SU-DHL-6 (cell line): ENCODE measurements around the gene CORO1C.

ENCODE experiments used
- H2AFZ ChIP-seq: fragments of 200-600 bp; sonication (generic); 2 replicates; pipeline ENCODE4 v1.6.1; 2014; ENCODE audit warnings: low read depth, mild to moderate bottlenecking, moderate library complexity, mixed read lengths, antibody characterized with exemption, low read length; ENCODE audit not compliant: severe bottlenecking
- H3F3A ChIP-seq: fragments of 200-600 bp; shearing (Covaris generic); 2 replicates; pipeline ENCODE4 v1.6.0; 2016; ENCODE audit warnings: antibody characterized with exemption, mild to moderate bottlenecking; ENCODE audit not compliant: insufficient read depth
- H3K27ac ChIP-seq: fragments of 200-600 bp; sonication (generic); 2 replicates; pipeline ENCODE4 v1.5.1; 2016; ENCODE audit warnings: low read depth, mild to moderate bottlenecking, low read length, moderate library complexity, mixed read lengths
- H3K27me3 ChIP-seq: fragments of 200-600 bp; sonication (generic), shearing (Covaris generic); 2 replicates; pipeline ENCODE4 v1.6.0; 2014; ENCODE audit warnings: mild to moderate bottlenecking, low read length
- H3K36me3 ChIP-seq: fragments of 200-600 bp; sonication (generic); 2 replicates; pipeline ENCODE4 v1.6.1; 2014; ENCODE audit warnings: mild to moderate bottlenecking, low read length, mixed read lengths
- H3K4me2 ChIP-seq: fragments of 300-600, 200-600 bp; shearing (Covaris generic), sonication (generic); 2 replicates; pipeline ENCODE4 v1.6.0; 2014; ENCODE audit warnings: low read length, low read depth, mild to moderate bottlenecking; ENCODE audit not compliant: poor library complexity, severe bottlenecking
- H3K4me3 ChIP-seq: fragments of 200-600 bp; sonication (generic); 2 replicates; pipeline ENCODE4 v1.5.1; 2014; ENCODE audit warnings: antibody characterized with exemption, low read length, mild to moderate bottlenecking, mixed read lengths; ENCODE audit not compliant: insufficient read depth, poor library complexity, severe bottlenecking
- H3K79me2 ChIP-seq: fragments of 200-600 bp; sonication (generic); 2 replicates; pipeline ENCODE4 v1.6.1; 2014; ENCODE audit warnings: mild to moderate bottlenecking, low read length, moderate library complexity; ENCODE audit not compliant: insufficient read depth
- H3K9ac ChIP-seq: fragments of 200-600 bp; sonication (generic); 2 replicates; pipeline ENCODE4 v1.7.0; 2014; ENCODE audit warnings: mild to moderate bottlenecking, low read length
- H3K9me2 ChIP-seq: fragments of 200-600 bp; sonication (generic); replicated peaks from 2 replicates; pipeline ENCODE4 v1.6.1; 2014; ENCODE audit warnings: low read length; ENCODE audit not compliant: insufficient read depth
- H3K9me3 ChIP-seq: fragments of 200-600 bp; sonication (generic); 2 replicates; pipeline ENCODE4 v1.6.1; 2014; ENCODE audit warnings: low read length, mixed read lengths; ENCODE audit not compliant: insufficient read depth
- H4K20me1 ChIP-seq: fragments of 200-600 bp; sonication (generic); 2 replicates; pipeline ENCODE4 v1.6.1; 2014; ENCODE audit warnings: low read depth, mild to moderate bottlenecking, antibody characterized with exemption, low read length, moderate library complexity, mixed read lengths
- EZH2phosphoT487 ChIP-seq: fragments of 200-600 bp; sonication (generic), shearing (Covaris generic); conservative IDR thresholded peaks from 2 replicates; pipeline ENCODE4 v1.6.1; 2018; ENCODE audit warnings: mild to moderate bottlenecking, antibody characterized with exemption, low read length, moderate library complexity, mixed read lengths
- TF ChIP-seq, protein P1 (sequence below): fragments of 200-600 bp; sonication (generic); IDR thresholded peaks from one replicate; pipeline ENCODE4 v1.5.1; 2017; ENCODE audit warnings: antibody characterized with exemption, mild to moderate bottlenecking, low read length, moderate library complexity; ENCODE audit not compliant: insufficient read depth, poor library complexity, severe bottlenecking

The CORO1C gene

DNA sequence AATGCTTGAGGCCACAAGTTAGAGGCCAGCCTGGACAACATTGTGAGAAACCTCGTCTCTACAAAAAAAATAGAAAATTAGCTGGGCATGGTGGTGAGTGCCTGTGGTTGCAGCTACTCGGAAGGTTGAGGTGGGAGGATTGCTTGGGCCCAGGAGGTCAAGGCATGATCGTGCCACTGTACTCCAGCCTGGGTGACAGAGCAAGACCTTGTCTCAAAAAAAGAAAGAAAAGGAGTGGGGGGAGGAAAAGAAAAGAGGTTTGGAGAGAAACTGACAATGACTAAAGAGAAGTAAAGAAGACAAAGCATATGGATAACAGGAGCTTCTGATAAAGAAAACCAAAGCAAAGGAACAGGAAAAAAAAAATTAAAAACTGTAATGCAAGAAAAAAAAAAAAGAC is 60.2 kb downstream of the CORO1C start:
- no peak overlapping the region for H3K27ac ChIP-seq
- no peaks in the 10 kb centered on the region for H4K20me1 ChIP-seq
- no peaks in the 10 kb centered on the region for H3K27me3 ChIP-seq
- H3K36me3 ChIP-seq, result no peaks in the 10 kb centered on the region
- H3K9me2 ChIP-seq, result no peaks in the 10 kb centered on the region
- H2AFZ ChIP-seq, result no peak overlapping the region
- H3F3A ChIP-seq, result no peaks in the 10 kb centered on the region
- TF ChIP-seq EZH2phosphoT487, result no peak
- TF ChIP-seq, protein P1, sequence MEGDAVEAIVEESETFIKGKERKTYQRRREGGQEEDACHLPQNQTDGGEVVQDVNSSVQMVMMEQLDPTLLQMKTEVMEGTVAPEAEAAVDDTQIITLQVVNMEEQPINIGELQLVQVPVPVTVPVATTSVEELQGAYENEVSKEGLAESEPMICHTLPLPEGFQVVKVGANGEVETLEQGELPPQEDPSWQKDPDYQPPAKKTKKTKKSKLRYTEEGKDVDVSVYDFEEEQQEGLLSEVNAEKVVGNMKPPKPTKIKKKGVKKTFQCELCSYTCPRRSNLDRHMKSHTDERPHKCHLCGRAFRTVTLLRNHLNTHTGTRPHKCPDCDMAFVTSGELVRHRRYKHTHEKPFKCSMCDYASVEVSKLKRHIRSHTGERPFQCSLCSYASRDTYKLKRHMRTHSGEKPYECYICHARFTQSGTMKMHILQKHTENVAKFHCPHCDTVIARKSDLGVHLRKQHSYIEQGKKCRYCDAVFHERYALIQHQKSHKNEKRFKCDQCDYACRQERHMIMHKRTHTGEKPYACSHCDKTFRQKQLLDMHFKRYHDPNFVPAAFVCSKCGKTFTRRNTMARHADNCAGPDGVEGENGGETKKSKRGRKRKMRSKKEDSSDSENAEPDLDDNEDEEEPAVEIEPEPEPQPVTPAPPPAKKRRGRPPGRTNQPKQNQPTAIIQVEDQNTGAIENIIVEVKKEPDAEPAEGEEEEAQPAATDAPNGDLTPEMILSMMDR, result no peak
- H3K4me3 ChIP-seq, result no peak overlapping the region
- H3K4me2 ChIP-seq, result no peak overlapping the region
- H3K9me3 ChIP-seq, result no peaks in the 10 kb centered on the region
- H3K79me2 ChIP-seq, result no peaks in the 10 kb centered on the region
- no peak overlapping the region for H3K9ac ChIP-seq

DNA sequence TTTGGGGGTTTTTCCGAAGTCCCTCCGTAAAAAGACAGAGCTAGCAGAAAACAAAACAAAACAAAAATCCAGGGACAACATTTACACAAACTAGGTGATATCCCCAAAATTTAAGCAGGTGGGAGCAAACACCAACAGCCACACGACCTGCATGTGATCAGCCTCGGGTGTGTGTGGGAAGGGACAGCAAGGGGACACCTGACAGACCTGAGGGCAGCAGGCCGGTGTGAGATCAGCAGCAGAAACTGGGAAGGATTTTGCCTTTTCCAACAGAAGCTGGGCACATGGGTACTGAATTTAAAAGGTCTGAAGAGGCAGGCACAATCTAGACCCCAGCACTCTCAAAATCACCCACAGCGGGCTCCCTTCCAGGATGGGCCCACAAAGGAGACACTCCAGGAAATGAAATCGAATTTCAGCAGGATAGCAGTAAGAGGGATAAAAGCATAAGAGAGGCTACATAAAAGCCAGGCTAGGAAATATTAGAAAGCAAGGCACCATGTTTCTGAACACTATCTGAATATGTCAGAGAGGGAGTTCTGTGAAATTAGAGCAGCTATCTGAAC is 61.2 kb downstream of the CORO1C start:
- TF ChIP-seq, protein P1, result no peak
- no peak for TF ChIP-seq EZH2phosphoT487
- no peaks in the 10 kb centered on the region for H3K79me2 ChIP-seq
- H3F3A ChIP-seq, result no peaks in the 10 kb centered on the region
- no peaks in the 10 kb centered on the region for H3K9me3 ChIP-seq
- no peaks in the 10 kb centered on the region for H4K20me1 ChIP-seq
- no peak overlapping the region for H3K4me3 ChIP-seq
- no peak overlapping the region for H2AFZ ChIP-seq
- no peaks in the 10 kb centered on the region for H3K27me3 ChIP-seq
- H3K9ac ChIP-seq, result no peak overlapping the region
- no peaks in the 10 kb centered on the region for H3K36me3 ChIP-seq
- no peak overlapping the region for H3K27ac ChIP-seq
- no peak overlapping the region for H3K4me2 ChIP-seq
- no peaks in the 10 kb centered on the region for H3K9me2 ChIP-seq

DNA sequence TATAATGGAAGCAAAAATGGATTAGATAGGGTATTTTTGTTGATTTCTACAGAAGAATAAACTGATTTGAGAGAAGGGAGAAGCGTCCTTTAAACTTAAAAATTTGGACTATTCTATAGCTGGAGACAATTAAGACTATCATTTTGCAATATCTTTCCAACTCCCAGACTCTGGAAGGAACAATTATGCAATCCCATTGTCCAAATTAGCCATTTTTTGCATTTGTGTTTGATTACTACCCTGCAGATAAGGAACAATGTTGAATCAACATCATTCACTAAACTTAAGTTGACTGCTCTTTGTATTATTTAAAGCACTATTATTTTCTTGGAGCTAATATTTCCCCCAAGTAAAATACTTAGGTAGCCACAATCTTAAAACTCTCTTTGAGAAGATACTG is 62.8 kb downstream of the CORO1C start:
- Histone ChIP-seq H4K20me1 (no peaks in the 10 kb centered on the region), H3K27me3 (no peaks in the 10 kb centered on the region), H3K9me2 (no peaks in the 10 kb centered on the region), H3K36me3 (peaks cover under 1% of the 10 kb centered on the region; the same call in 1 of the 2 replicates), H3K27ac (no peak overlapping the region), H2AFZ (no peak overlapping the region), H3K9me3 (no peaks in the 10 kb centered on the region), H3K9ac (no peak overlapping the region), H3K4me2 (no peak overlapping the region), H3K4me3 (no peak overlapping the region), H3K79me2 (no peaks in the 10 kb centered on the region), H3F3A (peaks cover 12% of the 10 kb centered on the region)
- no peak for TF ChIP-seq EZH2phosphoT487
- TF ChIP-seq, protein P1, result no peak
